Mucosa of descending colon (tissue), 3 donors: ENCODE measurements around the gene CCR3. TPM values are rescaled to one million over a fixed set of nuclear protein-coding genes. Genes with fewer than 3 reads are reported as not detected.
A peak's percentile ranks its signal among the peaks of the same experiment; 100 is the strongest.

Experiments used
- ATAC-seq: fragments of 200-7000 bp; cut with Tn5 transposase; one replicate; pipeline ENCODE4 v1.9.1; 2020; ENCODE audit warnings: mild to moderate bottlenecking, moderate library complexity
- DNase-seq, 3 donors: peaks; one replicate each; pipeline ENCODE4 v3.0.0-alpha.2; 2020
- H3K36me3 ChIP-seq: fragments of 200-600 bp; one replicate; pipeline ENCODE4 v1.8.0; 2021; ENCODE audit warnings: low read depth, mild to moderate bottlenecking
- H3K4me1 ChIP-seq: fragments of 200-600 bp; one replicate; pipeline ENCODE4 v1.8.0; 2021; ENCODE audit warnings: low read depth, mild to moderate bottlenecking
- H3K4me3 ChIP-seq: fragments of 200-600 bp; one replicate; pipeline ENCODE4 v1.8.0; 2021; ENCODE audit warnings: mild to moderate bottlenecking
- H3K9me3 ChIP-seq: fragments of 200-600 bp; one replicate; pipeline ENCODE4 v1.8.0; 2021; ENCODE audit warnings: mild to moderate bottlenecking
- CTCF ChIP-seq: fragments of 200-600 bp; IDR thresholded peaks from one replicate; pipeline ENCODE4 v1.8.0; 2022; ENCODE audit warnings: antibody characterized with exemption, mild to moderate bottlenecking
- intact Hi-C, 2 donors: fragments of 100-400 bp; cut with DNase I in 1 of 2; cut with micrococcal nuclease in 1 of 2; formaldehyde crosslinking; loops; one replicate each; pipeline versions ENCODE4 v1.11.0 to v1.11.1; 2022; cut with DNase I, micrococcal nuclease
- total RNA-seq, 3 donors: library from RNA; stranded (reverse); fragmentation: NEBNext Ultra II Directional in 2 of 3; extraction: Animal tissue kit (Norgen Biotek cat#: 25700) in 2 of 3; gene quantifications; one replicate each; pipeline versions ENCODE4 v1.2.1 to v1.2.4, GENCODE V29; 2021 to 2023
- donor health status: DM: no; HTN: no; CAD: no; lungs with moderate emphysema.
- donor health status: DM: no; HTN: no; CAD: no.
- donor health status: DM: no; HTN: yes; CAD: no.

Gene CCR3
- total RNA-seq, 3 donors from 2014 or later, result 0.67 TPM; not detected in 2

GRCh38 chr3:46213201-46213600 is 29.1 kb upstream of the CCR3 start:
- H3K4me3 ChIP-seq, result no peak overlapping the region
- H3K36me3 ChIP-seq, result no peaks in the 10 kb centered on the region
- intact Hi-C loops, result no loop called here
- no peaks in the 10 kb centered on the region for H3K9me3 ChIP-seq
- ATAC-seq (peak; percentile 52), DNase-seq (no peak)
- no peak for TF ChIP-seq CTCF
- no peaks in the 10 kb centered on the region for H3K4me1 ChIP-seq

- H3K4me3 ChIP-seq, result no peak overlapping the region
- no peaks in the 10 kb centered on the region for H3K9me3 ChIP-seq
- intact Hi-C loops, result no loop called here
- H3K36me3 ChIP-seq, result no peaks in the 10 kb centered on the region
- no peaks in the 10 kb centered on the region for H3K4me1 ChIP-seq
- no peak for DNase-seq
- no peak for ATAC-seq
- no peak for TF ChIP-seq CTCF
These were observed 27.4 kb upstream of the CCR3 start for GRCh38 chr3:46214751-46215352.

GRCh38 chr3:46215810-46216414 is 26.3 kb upstream of the CCR3 start:
- DNase-seq, result peak in 1 of 3 donors; percentile 38
- Histone ChIP-seq H3K4me3 (no peak overlapping the region), H3K9me3 (no peaks in the 10 kb centered on the region), H3K36me3 (no peaks in the 10 kb centered on the region), H3K4me1 (no peaks in the 10 kb centered on the region)
- ATAC-seq, result peak; percentile 55
- intact Hi-C loops, result no loop called here
- TF ChIP-seq CTCF, result no peak

- intact Hi-C loops, result no loop called here
- ATAC-seq, result no peak
- H3K9me3 ChIP-seq, result no peaks in the 10 kb centered on the region
These were observed 24.0 kb upstream of the CCR3 start for GRCh38 chr3:46218196-46218709.

GRCh38 chr3:46221391-46221790 is 20.9 kb upstream of the CCR3 start:
- ATAC-seq (no peak), DNase-seq (no peak)

More at GRCh38 chr3:46218196-46218709, 24.0 kb upstream of the CCR3 start:
- no peak for TF ChIP-seq CTCF
- H3K4me1 ChIP-seq, result no peaks in the 10 kb centered on the region
- H3K4me3 ChIP-seq, result no peak overlapping the region
- no peak for DNase-seq
- no peaks in the 10 kb centered on the region for H3K36me3 ChIP-seq

More at GRCh38 chr3:46221391-46221790, 20.9 kb upstream of the CCR3 start:
- Histone ChIP-seq H3K9me3 (no peaks in the 10 kb centered on the region), H3K4me1 (no peaks in the 10 kb centered on the region), H3K36me3 (no peaks in the 10 kb centered on the region), H3K4me3 (no peak overlapping the region)
- intact Hi-C loops, result no loop called here
- TF ChIP-seq CTCF, result no peak
